HEK293 (cell line): ENCODE results near the gene BCAN.

ENCODE experiments used
- CTCF ChIA-PET: fragments of 350-600 bp; formaldehyde crosslinking; extraction: SDS; loops from one replicate; lab custom pipeline; 2021; ENCODE audit warnings: antibody characterized with exemption; lab: Yijun Ruan, JAX
- POLR2A ChIA-PET: fragments of 300-600 bp; formaldehyde crosslinking; extraction: SDS; loops from one replicate; lab custom pipeline; 2020; ENCODE audit warnings: antibody characterized with exemption, inconsistent platforms; lab: Yijun Ruan, JAX
- H3K27ac ChIP-seq: fragments of 200-500 bp; sonication (Bioruptor generic); 2 replicates; pipeline ENCODE4 v1.5.1; 2014; ENCODE audit warnings: low read depth, low read length, control low read depth, inconsistent platforms; ENCODE audit errors: extremely low read depth
- H3K36me3 ChIP-seq, 2 experiments: fragments of 200-500 bp in 1 of 2; sonication (Bioruptor generic) in 1 of 2; 1 replicate in 1 of 2; 2 replicates in 1 of 2; pipeline ENCODE4 v1.5.1; 2014 to 2017; ENCODE audit warnings: inconsistent platforms in 2 of 2, low read length in 2 of 2; ENCODE audit not compliant: control insufficient read depth in 2 of 2, insufficient read depth in 1 of 2
- H3K4me1 ChIP-seq: fragments of 200-500 bp; sonication (Bioruptor generic); 2 replicates; pipeline ENCODE4 v1.5.1; 2014; ENCODE audit warnings: mild to moderate bottlenecking, low read length, inconsistent platforms; ENCODE audit not compliant: control insufficient read depth, insufficient read depth
- H3K4me3 ChIP-seq: 2 replicates; pipeline ENCODE4 v1.5.1; 2011; ENCODE audit warnings: low read depth, mild to moderate bottlenecking, control low read depth, low read length, moderate library complexity
- H3K9me3 ChIP-seq: fragments of 200-500 bp; sonication (Bioruptor generic); 2 replicates; pipeline ENCODE4 v1.5.1; 2014; ENCODE audit warnings: low read depth, low read length, inconsistent platforms; ENCODE audit not compliant: control insufficient read depth, insufficient read depth
- GLI4 ChIP-seq: fragments of 450-650 bp; formaldehyde crosslinking; IDR thresholded peaks from 2 replicates; pipeline ENCODE4 v1.5.1; 2016; ENCODE audit warnings: missing biosample characterization, missing genetic modification characterization
- KLF7 ChIP-seq: fragments of 450-650 bp; formaldehyde crosslinking; IDR thresholded peaks from 2 replicates; pipeline ENCODE4 v1.5.1; 2016; ENCODE audit warnings: missing biosample characterization, missing genetic modification characterization, borderline replicate concordance
- KLF8 ChIP-seq: fragments of 450-650 bp; formaldehyde crosslinking; IDR thresholded peaks from 2 replicates; pipeline ENCODE4 v1.5.1; 2016; ENCODE audit warnings: missing biosample characterization, missing genetic modification characterization
- SETDB1 ChIP-seq: IDR thresholded peaks from one replicate; pipeline ENCODE4 v1.6.1; 2017; ENCODE audit warnings: mild to moderate bottlenecking, low read length, moderate library complexity, mixed read lengths; ENCODE audit not compliant: insufficient read length
- SP2 ChIP-seq: fragments of 450-650 bp; formaldehyde crosslinking; IDR thresholded peaks from 2 replicates; pipeline ENCODE4 v1.5.1; 2016; ENCODE audit warnings: missing biosample characterization, missing genetic modification characterization
- ZEB2 ChIP-seq: fragments of 450-650 bp; formaldehyde crosslinking; IDR thresholded peaks from 2 replicates; pipeline ENCODE4 v1.5.1; 2016; ENCODE audit warnings: missing biosample characterization, missing genetic modification characterization
- ZNF133 ChIP-seq: fragments of 450-650 bp; formaldehyde crosslinking; IDR thresholded peaks from 2 replicates; pipeline ENCODE4 v1.5.1; 2016; ENCODE audit warnings: missing biosample characterization, missing genetic modification characterization
- ZNF157 ChIP-seq: fragments of 450-650 bp; formaldehyde crosslinking; IDR thresholded peaks from 2 replicates; pipeline ENCODE4 v1.5.1; 2016; ENCODE audit warnings: missing biosample characterization, missing genetic modification characterization
- ZNF18 ChIP-seq: fragments of 450-650 bp; formaldehyde crosslinking; IDR thresholded peaks from 2 replicates; pipeline ENCODE4 v1.5.1; 2016; ENCODE audit warnings: missing biosample characterization, missing genetic modification characterization
- ZNF2 ChIP-seq: fragments of 450-650 bp; formaldehyde crosslinking; IDR thresholded peaks from 2 replicates; pipeline ENCODE4 v1.5.1; 2016; ENCODE audit warnings: missing biosample characterization, missing genetic modification characterization
- ZNF202 ChIP-seq: fragments of 450-650 bp; formaldehyde crosslinking; IDR thresholded peaks from 2 replicates; pipeline ENCODE4 v1.5.1; 2016; ENCODE audit warnings: missing biosample characterization, missing genetic modification characterization, borderline replicate concordance
- ZNF23 ChIP-seq: fragments of 450-650 bp; formaldehyde crosslinking; IDR thresholded peaks from 2 replicates; pipeline ENCODE4 v1.5.1; 2016; ENCODE audit warnings: missing biosample characterization, missing genetic modification characterization, borderline replicate concordance
- ZNF239 ChIP-seq: fragments of 450-650 bp; formaldehyde crosslinking; IDR thresholded peaks from 2 replicates; pipeline ENCODE4 v1.5.1; 2016; ENCODE audit warnings: missing biosample characterization, missing genetic modification characterization
- ZNF324 ChIP-seq: fragments of 450-650 bp; formaldehyde crosslinking; IDR thresholded peaks from 2 replicates; pipeline ENCODE4 v1.5.1; 2016; ENCODE audit warnings: missing biosample characterization, missing genetic modification characterization
- ZNF335 ChIP-seq: fragments of 450-650 bp; formaldehyde crosslinking; conservative IDR thresholded peaks from 2 replicates; pipeline ENCODE4 v1.5.1; 2016; ENCODE audit warnings: missing biosample characterization, missing genetic modification characterization
- ZNF354C ChIP-seq: fragments of 450-650 bp; formaldehyde crosslinking; IDR thresholded peaks from 2 replicates; pipeline ENCODE4 v1.5.1; 2016; ENCODE audit warnings: missing biosample characterization, missing genetic modification characterization, low read depth, borderline replicate concordance
- ZNF391 ChIP-seq: fragments of 450-650 bp; formaldehyde crosslinking; IDR thresholded peaks from 2 replicates; pipeline ENCODE4 v1.5.1; 2016; ENCODE audit warnings: low read depth, missing biosample characterization, missing genetic modification characterization, borderline replicate concordance
- ZNF521 ChIP-seq: fragments of 450-650 bp; formaldehyde crosslinking; IDR thresholded peaks from 2 replicates; pipeline ENCODE4 v1.5.1; 2017; ENCODE audit warnings: missing biosample characterization, mild to moderate bottlenecking, missing genetic modification characterization
- ZNF529 ChIP-seq: fragments of 450-650 bp; formaldehyde crosslinking; IDR thresholded peaks from 2 replicates; pipeline ENCODE4 v1.5.1; 2017; ENCODE audit warnings: missing genetic modification characterization, missing biosample characterization; ENCODE audit not compliant: insufficient replicate concordance
- ZNF530 ChIP-seq: fragments of 450-650 bp; formaldehyde crosslinking; IDR thresholded peaks from 2 replicates; pipeline ENCODE4 v1.5.1; 2016; ENCODE audit warnings: low read depth, missing biosample characterization, missing genetic modification characterization
- ZNF621 ChIP-seq: fragments of 450-650 bp; formaldehyde crosslinking; IDR thresholded peaks from 2 replicates; pipeline ENCODE4 v1.5.1; 2017; ENCODE audit warnings: missing biosample characterization, missing genetic modification characterization
- ZNF626 ChIP-seq: fragments of 450-650 bp; sonication (Bioruptor Pico); formaldehyde crosslinking; IDR thresholded peaks from 2 replicates; pipeline ENCODE4 v1.5.1; 2018; ENCODE audit warnings: missing biosample characterization, missing genetic modification characterization, inconsistent platforms
- ZNF639 ChIP-seq: fragments of 450-650 bp; formaldehyde crosslinking; IDR thresholded peaks from 2 replicates; pipeline ENCODE4 v1.5.1; 2016; ENCODE audit warnings: missing biosample characterization, missing genetic modification characterization
- ZNF658 ChIP-seq: fragments of 450-650 bp; formaldehyde crosslinking; IDR thresholded peaks from 2 replicates; pipeline ENCODE4; 2016; ENCODE audit warnings: missing biosample characterization, missing genetic modification characterization
- ZNF664 ChIP-seq: fragments of 450-650 bp; formaldehyde crosslinking; IDR thresholded peaks from 2 replicates; pipeline ENCODE4 v1.5.1; 2016; ENCODE audit warnings: missing biosample characterization, missing genetic modification characterization
- ZNF701 ChIP-seq: fragments of 450-650 bp; formaldehyde crosslinking; IDR thresholded peaks from 2 replicates; pipeline ENCODE4 v1.5.1; 2016; ENCODE audit warnings: missing biosample characterization, missing genetic modification characterization
- ZNF777 ChIP-seq: fragments of 450-650 bp; formaldehyde crosslinking; IDR thresholded peaks from 2 replicates; pipeline ENCODE4 v1.5.1; 2017; ENCODE audit warnings: missing biosample characterization, missing genetic modification characterization, borderline replicate concordance
- ZNF785 ChIP-seq: fragments of 450-650 bp; formaldehyde crosslinking; IDR thresholded peaks from 2 replicates; pipeline ENCODE4 v1.5.1; 2016; ENCODE audit warnings: missing biosample characterization, missing genetic modification characterization
- ZNF792 ChIP-seq: fragments of 450-650 bp; formaldehyde crosslinking; IDR thresholded peaks from 2 replicates; pipeline ENCODE4 v1.5.1; 2016; ENCODE audit warnings: missing biosample characterization, missing genetic modification characterization
- TF ChIP-seq, protein P1 (sequence below): IDR thresholded peaks from 2 replicates; pipeline ENCODE4 v1.6.1; 2011; ENCODE audit warnings: mild to moderate bottlenecking, low read depth, low read length, borderline replicate concordance
- TF ChIP-seq, protein P2 (sequence below): fragments of 450-650 bp; formaldehyde crosslinking; IDR thresholded peaks from 2 replicates; pipeline ENCODE4 v1.5.1; 2016; ENCODE audit warnings: missing biosample characterization, missing genetic modification characterization, borderline replicate concordance

BCAN gene

GRCh38 chr1:156624814-156625435, 17.0 kb upstream of the BCAN start (continued):
- peak; percentile 79; the same call in 1 of the 2 replicates for TF ChIP-seq ZNF777 (tag by site-specific recombination)
- no peak for TF ChIP-seq ZNF621 (tag by site-specific recombination)
- TF ChIP-seq ZNF335 (tag by site-specific recombination), result peak; percentile 97
- no peak for TF ChIP-seq ZNF530 (tag by site-specific recombination)
- TF ChIP-seq SETDB1, result no peak
- TF ChIP-seq, protein P1, sequence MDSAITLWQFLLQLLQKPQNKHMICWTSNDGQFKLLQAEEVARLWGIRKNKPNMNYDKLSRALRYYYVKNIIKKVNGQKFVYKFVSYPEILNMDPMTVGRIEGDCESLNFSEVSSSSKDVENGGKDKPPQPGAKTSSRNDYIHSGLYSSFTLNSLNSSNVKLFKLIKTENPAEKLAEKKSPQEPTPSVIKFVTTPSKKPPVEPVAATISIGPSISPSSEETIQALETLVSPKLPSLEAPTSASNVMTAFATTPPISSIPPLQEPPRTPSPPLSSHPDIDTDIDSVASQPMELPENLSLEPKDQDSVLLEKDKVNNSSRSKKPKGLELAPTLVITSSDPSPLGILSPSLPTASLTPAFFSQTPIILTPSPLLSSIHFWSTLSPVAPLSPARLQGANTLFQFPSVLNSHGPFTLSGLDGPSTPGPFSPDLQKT, result no peak
- TF ChIP-seq GLI4 (tag by site-specific recombination), result no peak
- TF ChIP-seq ZNF521 (tag by site-specific recombination), result no peak
- no peak for TF ChIP-seq ZNF133 (tag by site-specific recombination)
- TF ChIP-seq ZNF529, result no peak
- TF ChIP-seq SP2 (tag by site-specific recombination), result peak; percentile 9; the same call in 1 of the 2 replicates
- TF ChIP-seq, protein P2, sequence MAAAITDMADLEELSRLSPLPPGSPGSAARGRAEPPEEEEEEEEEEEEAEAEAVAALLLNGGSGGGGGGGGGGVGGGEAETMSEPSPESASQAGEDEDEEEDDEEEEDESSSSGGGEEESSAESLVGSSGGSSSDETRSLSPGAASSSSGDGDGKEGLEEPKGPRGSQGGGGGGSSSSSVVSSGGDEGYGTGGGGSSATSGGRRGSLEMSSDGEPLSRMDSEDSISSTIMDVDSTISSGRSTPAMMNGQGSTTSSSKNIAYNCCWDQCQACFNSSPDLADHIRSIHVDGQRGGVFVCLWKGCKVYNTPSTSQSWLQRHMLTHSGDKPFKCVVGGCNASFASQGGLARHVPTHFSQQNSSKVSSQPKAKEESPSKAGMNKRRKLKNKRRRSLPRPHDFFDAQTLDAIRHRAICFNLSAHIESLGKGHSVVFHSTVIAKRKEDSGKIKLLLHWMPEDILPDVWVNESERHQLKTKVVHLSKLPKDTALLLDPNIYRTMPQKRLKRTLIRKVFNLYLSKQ, result no peak
- TF ChIP-seq KLF8, result peak; percentile 40; the same call in 1 of the 2 replicates
- TF ChIP-seq ZNF391 (tag by site-specific recombination), result no peak
- TF ChIP-seq ZNF354C (tag by site-specific recombination), result no peak
- TF ChIP-seq ZEB2 (tag by site-specific recombination), result no peak
- TF ChIP-seq ZNF157, result no peak
- TF ChIP-seq ZNF658 (tag by site-specific recombination), result no peak
- 0 out of 2 replicates have a peak, but pooled peaks have one; percentile 32 for TF ChIP-seq ZNF792
- peak; percentile 23; the same call in 1 of the 2 replicates for TF ChIP-seq ZNF2 (tag by site-specific recombination)
- TF ChIP-seq, all 188 proteins: peak for 26

GRCh38 chr1:156625436-156626078, 16.4 kb upstream of the BCAN start:
- ChIA-PET CTCF (interaction anchor here (0.6 to 14.1 kb wide), 14 partner anchors 11 to 427 kb away, joined by 3 to 294 read pairs (median 24); partner anchors contain the start of genes BCAN and NES), POLR2A (interaction anchor here (1.8 to 2.1 kb wide), 2 partner anchors 36 to 64 kb away, joined by 7 to 11 read pairs; no protein-coding TSS in a partner anchor)
- no peaks in the 10 kb centered on the region for H3K36me3 ChIP-seq
- peak overlapping the region; percentile 26 for H3K4me3 ChIP-seq
- H3K27ac ChIP-seq, result no peak overlapping the region; the same call in 1 of the 2 replicates
- no peaks in the 10 kb centered on the region for H3K4me1 ChIP-seq
- no peaks in the 10 kb centered on the region for H3K9me3 ChIP-seq
- TF ChIP-seq KLF7 (tag by site-specific recombination) (no peak), ZNF202 (tag by site-specific recombination) (no peak), ZNF18 (tag by site-specific recombination) (no peak), ZNF701 (tag by site-specific recombination) (no peak), ZNF639 (tag by site-specific recombination) (peak; percentile 48; the same call in 1 of the 2 replicates), ZNF324 (tag by site-specific recombination) (no peak), ZNF239 (tag by site-specific recombination) (no peak), ZNF664 (tag by site-specific recombination) (no peak), ZNF23 (tag by site-specific recombination) (no peak), ZNF626 (no peak), ZNF785 (tag by site-specific recombination) (0 out of 2 replicates have a peak, but pooled peaks have one; percentile 12)
